GOT3 (cell line): ENCODE results near the gene IQCF2.
"Not testable (repeated sequence)": the region's sequence is repeated elsewhere in the genome, so short reads cannot be mapped to it uniquely, and the experiment has no call there.

Source experiments
- DNase-seq: peaks from one replicate; lab custom pipeline; 2025; ENCODE audit warnings: mixed read lengths; lab: John Stamatoyannopoulos, UW

The IQCF2 gene

DNA sequence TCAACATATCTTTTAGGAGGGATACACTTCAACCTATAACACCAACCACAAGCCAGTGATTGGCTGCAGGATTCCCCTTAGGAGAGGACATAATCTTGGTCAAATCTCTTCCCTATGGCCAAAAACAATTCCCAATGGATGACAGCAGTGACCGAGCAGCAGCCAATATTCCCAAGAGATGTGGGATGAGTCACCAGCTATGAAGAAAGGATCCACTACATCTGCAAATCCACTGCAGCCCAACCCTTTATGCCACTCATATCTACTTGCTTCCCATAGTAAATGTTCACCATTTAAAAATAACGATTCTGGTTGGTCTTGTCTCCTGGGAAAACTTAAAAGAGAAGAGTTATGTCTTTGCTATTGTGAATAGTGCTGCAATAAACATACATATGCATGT lies 18.5 kb downstream of the IQCF2 start:
- no peak for DNase-seq

DNA sequence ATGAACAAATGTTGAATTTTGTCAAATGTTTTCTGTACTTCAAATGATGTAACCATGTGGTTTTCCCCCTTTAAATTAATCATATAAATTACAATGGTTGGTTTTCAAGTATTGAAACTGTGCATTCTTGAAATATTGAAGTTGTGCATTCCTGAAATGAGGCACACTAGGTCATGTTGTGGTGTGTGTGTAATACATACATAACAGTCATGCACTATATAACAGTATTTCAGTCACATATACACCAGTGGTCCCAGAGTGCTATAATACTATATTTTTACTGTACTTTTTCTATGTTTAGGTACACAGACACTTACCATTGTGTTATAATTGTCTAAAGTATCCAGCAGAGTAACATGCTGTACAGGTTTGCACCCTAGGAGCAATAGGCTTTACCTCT lies 25.0 kb downstream of the IQCF2 start:
- DNase-seq: no peak

DNA sequence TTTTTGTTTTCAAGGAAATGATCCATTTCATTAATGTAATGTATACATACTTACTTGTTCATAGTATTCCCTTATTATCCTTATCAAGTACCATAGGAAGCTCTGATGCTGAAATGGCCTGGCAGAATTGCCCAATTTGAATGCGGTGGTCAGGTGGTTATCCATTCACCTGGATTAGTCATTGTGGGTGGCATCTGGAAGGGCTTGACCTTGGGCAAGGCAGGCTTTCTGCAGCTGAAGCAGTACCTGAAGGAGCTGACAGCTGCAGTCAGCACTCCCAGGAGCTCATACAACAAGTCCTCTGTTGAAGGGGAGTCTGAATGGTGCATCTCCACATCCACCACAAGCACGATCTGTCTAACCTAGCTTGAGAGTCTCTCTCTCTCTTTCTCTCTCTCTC lies 26.2 kb downstream of the IQCF2 start:
- no peak for DNase-seq

DNA sequence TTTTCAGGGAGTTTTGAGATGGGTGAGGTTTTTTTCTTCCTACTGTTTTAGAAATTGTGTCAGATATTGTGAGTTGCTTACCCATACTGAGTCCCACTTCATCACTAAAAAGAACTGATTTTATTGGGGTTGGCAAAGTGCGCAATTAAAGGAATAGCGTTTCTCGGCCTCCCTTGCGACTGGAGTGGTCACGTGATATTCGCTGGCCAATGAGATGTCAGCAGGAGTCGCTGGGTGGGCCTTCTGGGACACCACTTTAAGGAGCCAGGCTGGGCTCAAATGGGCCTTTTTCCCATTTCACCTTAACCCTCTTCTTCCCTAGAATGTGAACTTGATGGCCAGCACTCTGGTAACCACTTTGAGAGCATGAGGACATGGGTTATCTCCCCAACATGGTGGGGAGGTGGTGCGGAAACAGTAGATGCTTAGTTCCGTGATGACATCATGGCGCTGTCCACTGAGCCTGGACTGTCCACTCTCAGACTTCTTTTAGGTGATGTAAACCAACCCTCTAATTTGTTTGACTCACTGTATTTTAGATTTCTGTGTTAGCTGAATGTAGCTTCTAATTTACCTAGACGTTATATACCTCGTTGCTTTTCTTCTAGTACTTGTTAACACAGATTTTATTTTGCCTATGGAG lies 27.2 kb downstream of the IQCF2 start:
- no peak for DNase-seq

DNA sequence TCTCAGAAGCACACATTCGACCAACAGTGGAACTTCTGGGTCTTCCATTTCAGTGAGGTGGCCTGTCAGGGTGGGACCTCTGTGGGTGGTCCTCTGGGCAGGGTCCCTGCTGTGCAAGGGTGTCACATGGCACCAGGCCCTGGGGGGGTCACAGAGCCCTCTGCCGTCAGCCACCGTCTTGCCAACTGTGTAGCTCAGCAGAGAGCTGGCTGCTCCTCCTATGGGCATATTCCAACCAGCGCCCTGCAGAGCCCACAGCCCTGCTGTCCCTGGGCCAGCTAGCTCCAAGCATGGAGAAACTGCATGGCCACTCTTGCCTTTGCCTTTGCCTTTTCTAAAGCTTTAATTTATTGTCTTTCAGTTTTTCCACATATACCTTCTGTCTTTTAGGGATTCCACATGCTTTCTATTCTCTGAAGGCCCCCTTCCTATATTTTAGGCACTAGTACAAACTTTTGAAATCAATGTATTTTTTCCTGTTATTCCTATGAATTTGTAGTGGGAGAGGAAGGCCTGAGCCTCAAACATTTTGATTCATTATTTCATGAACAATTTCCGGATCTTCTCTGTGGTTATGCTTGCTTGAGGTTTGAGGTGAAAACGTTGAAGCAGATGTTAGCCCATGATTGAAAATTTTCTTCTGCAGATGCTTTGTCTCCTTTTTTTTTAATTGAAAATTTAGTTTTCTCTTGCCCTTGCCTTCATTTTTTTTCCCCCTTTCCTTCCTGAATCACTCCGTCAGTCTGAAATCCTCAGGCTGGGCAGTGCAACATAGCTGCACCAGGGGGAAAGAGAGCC lies 30.0 kb downstream of the IQCF2 start:
- no peak for DNase-seq

DNA sequence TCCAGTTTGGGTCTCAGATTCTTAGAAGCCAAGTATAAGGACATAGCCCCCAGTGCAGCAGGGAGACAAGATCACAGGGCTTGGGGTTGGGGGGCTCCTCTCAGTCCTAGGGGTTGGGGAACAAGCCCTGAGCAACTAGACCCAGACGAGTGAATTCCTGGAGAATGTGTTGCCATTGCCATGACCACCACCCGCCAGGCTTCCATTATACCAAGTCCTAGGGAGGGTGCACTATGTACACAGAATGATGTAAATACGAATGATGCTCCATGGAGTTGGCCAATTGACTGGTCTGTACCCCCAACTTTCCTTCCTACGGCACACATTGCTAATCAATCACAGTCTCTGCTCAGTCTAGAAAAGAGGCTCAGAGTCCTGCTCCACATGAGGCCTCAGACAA lies 33.0 kb downstream of the IQCF2 start:
- no peak for DNase-seq

DNA sequence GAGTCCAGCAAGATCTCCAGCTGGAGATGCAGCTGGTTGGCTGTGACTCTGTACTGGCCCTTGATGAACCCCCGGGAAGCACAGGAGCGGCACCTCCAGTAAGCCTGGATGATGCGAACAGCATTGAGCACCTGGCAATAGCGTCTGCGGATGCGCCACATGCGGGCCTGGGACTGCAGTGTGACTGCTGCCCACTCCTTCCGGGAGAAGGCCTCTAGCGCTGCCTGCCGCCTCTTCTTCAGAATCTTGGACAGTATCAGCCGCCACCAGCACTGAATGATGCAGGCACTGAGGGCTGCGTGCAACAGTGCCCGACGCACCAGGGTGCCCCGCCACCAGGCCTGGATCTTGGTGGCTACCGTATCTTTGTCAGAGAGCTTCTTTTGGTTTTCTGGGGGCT lies 33.5 kb downstream of the IQCF2 start:
- DNase-seq: no peak

DNA sequence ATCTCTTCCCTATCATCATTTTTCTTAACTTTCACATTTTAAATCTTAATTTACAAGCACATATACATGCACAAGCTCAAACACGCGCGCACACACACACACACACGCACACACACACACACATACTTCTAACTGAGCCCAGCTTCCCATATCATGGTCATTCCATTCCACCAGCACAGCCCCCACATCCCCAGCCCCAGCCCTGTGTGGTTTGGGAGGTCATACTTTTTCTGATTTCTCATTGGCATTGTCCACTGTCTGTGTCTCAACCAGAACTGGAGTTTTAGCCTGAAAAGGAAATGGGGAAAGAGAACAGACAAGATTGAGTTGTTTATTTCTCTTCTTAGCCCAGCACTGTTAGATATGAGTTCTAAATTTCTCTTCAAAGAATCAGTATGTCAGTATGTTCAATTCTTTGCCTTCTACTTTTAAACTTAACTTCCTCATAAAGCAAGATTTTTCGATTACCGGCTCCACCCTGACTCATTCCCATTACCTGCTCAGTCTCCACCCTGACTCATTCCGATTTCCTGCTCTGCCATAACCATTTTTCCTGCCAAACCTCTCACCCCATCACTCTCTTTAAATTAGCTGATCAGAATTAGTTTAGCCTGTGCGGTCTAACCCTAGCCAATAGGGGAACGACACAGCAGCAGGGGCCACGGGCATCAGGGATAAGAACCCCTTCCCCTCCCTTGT lies 35.3 kb downstream of the IQCF2 start:
- DNase-seq: no peak

DNA sequence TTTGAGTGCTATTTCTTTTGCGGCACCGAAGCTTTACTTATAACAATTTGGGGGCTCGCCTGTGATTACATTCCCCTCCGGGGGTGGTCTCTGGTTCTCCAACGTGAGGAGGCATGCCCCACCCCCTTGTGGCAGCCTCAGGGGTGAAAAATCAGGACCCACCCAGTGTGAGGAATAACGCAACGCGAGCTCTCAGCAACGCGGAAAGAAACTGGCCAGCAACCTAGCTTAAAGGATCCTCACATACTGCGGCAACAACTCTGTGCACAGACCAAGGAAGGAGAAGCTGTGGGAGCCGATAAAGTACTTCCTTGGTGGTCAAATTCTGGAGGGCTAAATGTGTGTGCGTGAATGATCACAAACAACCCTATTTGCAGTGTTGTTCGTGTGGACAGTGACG lies 36.0 kb downstream of the IQCF2 start:
- no peak for DNase-seq

DNA sequence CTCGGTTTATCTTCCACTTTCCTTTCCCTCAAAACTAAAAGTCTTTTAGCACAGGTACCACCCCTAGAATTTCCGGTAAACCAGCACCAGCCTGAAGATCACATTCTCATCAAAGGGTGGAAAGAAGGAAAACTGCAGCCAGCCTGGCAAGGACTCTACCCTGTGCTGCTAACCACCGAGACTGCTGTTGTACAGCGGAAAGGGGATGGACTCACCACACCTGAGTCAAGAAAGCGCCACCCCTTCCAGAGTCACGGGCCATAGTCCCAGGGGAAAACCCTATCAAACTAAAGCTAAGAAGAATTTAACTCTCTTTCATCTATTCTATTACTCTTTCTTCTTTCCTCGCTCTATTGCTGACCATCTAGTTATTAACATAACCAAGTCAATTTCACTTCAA lies 38.6 kb downstream of the IQCF2 start:
- not testable (repeated sequence) for DNase-seq

DNA sequence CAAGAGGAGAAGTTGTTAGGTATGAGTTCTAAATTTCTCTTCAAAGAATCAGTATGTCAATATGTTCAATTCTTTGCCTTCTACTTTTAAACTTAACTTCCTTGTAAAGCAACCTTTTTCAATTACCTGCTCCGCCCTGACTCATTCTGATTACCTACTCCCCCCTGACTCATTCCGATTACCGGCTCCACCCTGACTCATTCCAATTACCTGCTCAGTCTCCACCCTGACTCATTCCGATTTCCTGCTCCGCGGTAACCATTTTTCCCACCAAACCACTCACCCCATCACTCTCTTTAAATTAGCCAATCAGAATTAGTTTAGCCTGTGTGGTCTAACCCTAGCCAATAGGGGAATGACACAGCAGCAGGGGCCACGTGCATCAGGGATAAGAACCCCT lies 40.9 kb downstream of the IQCF2 start:
- DNase-seq: not testable (repeated sequence)

DNA sequence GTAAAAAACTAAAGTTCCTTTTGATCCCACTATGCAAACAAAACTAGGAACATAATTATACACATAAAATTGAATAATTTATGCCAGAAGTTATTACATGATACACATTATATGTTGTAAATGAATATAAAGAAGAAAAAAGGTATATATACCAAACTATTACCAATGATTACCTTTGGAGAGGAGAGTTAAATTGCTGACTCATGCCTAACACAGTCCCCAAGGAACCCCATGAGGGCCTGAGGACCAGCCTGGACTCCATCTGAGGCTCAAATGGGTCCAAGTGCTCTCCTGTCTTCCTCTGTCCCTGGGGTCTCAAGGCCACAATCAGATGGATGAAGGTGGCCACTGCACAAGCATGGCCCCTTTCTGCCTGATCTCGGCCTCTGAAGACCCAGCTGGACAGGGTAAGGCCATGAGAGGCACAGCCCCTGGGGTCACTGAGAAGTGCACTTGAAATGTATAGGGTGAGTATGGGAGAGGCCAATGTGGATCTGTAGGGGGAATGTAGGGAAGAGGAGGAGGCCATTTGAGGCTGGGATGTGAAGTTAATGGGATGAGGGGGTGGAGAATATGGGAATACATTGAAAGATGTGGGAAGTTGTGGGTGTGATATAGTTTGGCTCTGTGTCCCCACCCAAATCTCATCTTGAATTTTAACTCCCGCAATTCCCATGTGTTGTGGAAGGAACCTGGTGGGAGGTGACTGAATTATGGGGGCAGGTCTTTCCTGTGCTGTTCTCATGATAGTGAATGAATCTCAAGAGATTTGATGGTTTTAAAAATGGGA lies 42.8 kb downstream of the IQCF2 start:
- DNase-seq: no peak

DNA sequence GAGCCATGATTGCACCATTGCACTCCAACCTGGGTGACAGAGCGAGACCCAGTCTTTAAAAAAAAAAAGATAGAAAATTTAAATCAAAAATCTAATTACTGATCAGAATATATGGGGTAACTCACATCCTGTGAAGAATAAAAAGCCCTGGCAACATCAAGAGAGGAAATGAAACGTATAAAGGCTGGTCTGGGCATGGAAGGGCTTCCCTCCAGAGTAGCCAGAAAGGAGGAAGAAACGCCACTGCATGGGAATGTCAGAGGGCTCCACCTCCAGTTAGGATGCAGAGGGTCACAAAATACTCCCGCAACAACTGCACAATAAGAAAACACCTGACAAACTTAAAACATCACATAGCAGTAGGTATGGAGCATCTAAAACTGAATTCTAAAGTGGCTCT lies 46.6 kb downstream of the IQCF2 start:
- DNase-seq: no peak
